CD4-positive, alpha-beta memory T cell (primary cell): ENCODE measurements around the gene NCEH1. TPM values are rescaled to one million over a fixed set of nuclear protein-coding genes. Genes with fewer than 3 reads are reported as not detected.

Experiments
- CTCF ChIA-PET: fragments of 350-600 bp; sonication (Branson Sonifier 250); formaldehyde crosslinking; loops from one replicate; lab custom pipeline; 2021; ENCODE audit warnings: inconsistent platforms; ENCODE audit not compliant: partially characterized antibody; lab: Charles Lee
- POLR2A ChIA-PET: fragments of 350-600 bp; sonication (Branson Sonifier 250); formaldehyde crosslinking; loops from one replicate; lab custom pipeline; 2021; ENCODE audit not compliant: partially characterized antibody; lab: Charles Lee
- DNase-seq, 5 donors: peaks; one replicate each; pipeline versions ENCODE4 v3.0.0 to v3.0.0-alpha.2; 2020 to 2022; ENCODE audit warnings: mixed read lengths in 1 of 5
- H3K27ac ChIP-seq: one replicate; pipeline ENCODE4 v1.7.0; 2013; ENCODE audit warnings: low read depth, low read length
- H3K27me3 ChIP-seq: 2 replicates; pipeline ENCODE4 v1.7.0; 2013; ENCODE audit warnings: mild to moderate bottlenecking, low read length, moderate library complexity; ENCODE audit not compliant: insufficient read depth
- H3K36me3 ChIP-seq: 2 replicates; pipeline ENCODE4 v1.7.0; 2013; ENCODE audit warnings: mild to moderate bottlenecking, low read length, moderate library complexity; ENCODE audit not compliant: insufficient read depth
- H3K4me1 ChIP-seq: 2 replicates; pipeline ENCODE4 v1.7.0; 2013; ENCODE audit warnings: mild to moderate bottlenecking, low read length, moderate library complexity; ENCODE audit not compliant: insufficient read depth
- H3K4me3 ChIP-seq, 2 donors: one replicate each; pipeline ENCODE4 v1.7.0; 2013; ENCODE audit warnings: low read length in 2 of 2, mild to moderate bottlenecking in 1 of 2
- H3K9me3 ChIP-seq, 2 donors: one replicate each; pipeline ENCODE4 v1.7.0; 2013; ENCODE audit warnings: low read length in 2 of 2, control low read depth in 1 of 2; ENCODE audit not compliant: control insufficient read depth in 1 of 2
- H3K27ac Mint-ChIP-seq, 7 donors: one replicate each; pipeline ENCODE4 v1.8.0; 2020 to 2021; ENCODE audit warnings: mixed read lengths in 7 of 7, mild to moderate bottlenecking in 6 of 7, inconsistent platforms in 3 of 7, moderate library complexity in 3 of 7
- H3K27me3 Mint-ChIP-seq, 2 donors: one replicate each; pipeline ENCODE4 v1.8.0; 2020 to 2021; ENCODE audit warnings: mixed read lengths in 2 of 2
- H3K36me3 Mint-ChIP-seq, 2 donors: one replicate each; pipeline ENCODE4 v1.8.0; 2020 to 2021; ENCODE audit warnings: mixed read lengths in 2 of 2, inconsistent platforms in 1 of 2, mild to moderate bottlenecking in 1 of 2
- H3K4me1 Mint-ChIP-seq, 4 donors: one replicate each; pipeline ENCODE4 v1.8.0; 2020 to 2021; ENCODE audit warnings: mixed read lengths in 4 of 4, mild to moderate bottlenecking in 1 of 4
- H3K4me3 Mint-ChIP-seq, 8 donors: one replicate each; pipeline ENCODE4 v1.8.0; 2020 to 2021; ENCODE audit warnings: mixed read lengths in 8 of 8, mild to moderate bottlenecking in 7 of 8, moderate library complexity in 6 of 8, inconsistent platforms in 3 of 8
- H3K9me3 Mint-ChIP-seq, 8 donors: one replicate each; pipeline ENCODE4 v1.8.0; 2020 to 2021; ENCODE audit warnings: mixed read lengths in 8 of 8, mild to moderate bottlenecking in 5 of 8, inconsistent platforms in 3 of 8, moderate library complexity in 1 of 8
- intact Hi-C: fragments of 100-400 bp; cut with micrococcal nuclease; formaldehyde crosslinking; loops from one replicate; pipeline ENCODE4 v1.15.1; 2023
- polyA plus RNA-seq, 2 donors: library from polyadenylated mRNA; unstranded; fragments of 300-500 nt; fragmentation: Illumina TruSeq; gene quantifications; one replicate each; pipeline ENCODE4 v1.2.3, GENCODE V29; 2021
- total RNA-seq, 2 experiments: library from RNA; stranded (reverse); gene quantifications; one replicate each; pipeline ENCODE4 v1.2.3, GENCODE V29; 2021

Gene NCEH1
- total and polyA plus RNA-seq, 4 experiments from 2014 or later, result 2.1 to 5.1 (median 3.4) TPM

- no peaks in the 10 kb centered on the region for H3K27me3 Mint-ChIP-seq
- Histone ChIP-seq H3K27me3 (no peaks in the 10 kb centered on the region), H3K9me3 (no peaks in the 10 kb centered on the region), H3K36me3 (no peaks in the 10 kb centered on the region), H3K4me1 (no peaks in the 10 kb centered on the region), H3K4me3 (no peak overlapping the region), H3K27ac (no peak overlapping the region)
- peaks cover 4 to 17% (median 11%) of the 10 kb centered on the region in 4 donors for H3K4me1 Mint-ChIP-seq
- DNase-seq, result no peak
- no peaks in the 10 kb centered on the region for H3K9me3 Mint-ChIP-seq
- H3K36me3 Mint-ChIP-seq, result peaks cover 0 to 4% of the 10 kb centered on the region in 2 donors
- ChIA-PET CTCF (interaction anchor here (1.4 to 6.6 kb wide), 2 partner anchors 12 to 314 kb away, joined by 4 to 63 read pairs; no protein-coding TSS in a partner anchor), POLR2A (no interaction called here)
- H3K27ac Mint-ChIP-seq, result no peak overlapping the region
- no peak overlapping the region for H3K4me3 Mint-ChIP-seq
- intact Hi-C loops, result no loop called here
These were observed 55.5 kb downstream of the NCEH1 start for GRCh38 chr3:172655388-172655787.

DNA sequence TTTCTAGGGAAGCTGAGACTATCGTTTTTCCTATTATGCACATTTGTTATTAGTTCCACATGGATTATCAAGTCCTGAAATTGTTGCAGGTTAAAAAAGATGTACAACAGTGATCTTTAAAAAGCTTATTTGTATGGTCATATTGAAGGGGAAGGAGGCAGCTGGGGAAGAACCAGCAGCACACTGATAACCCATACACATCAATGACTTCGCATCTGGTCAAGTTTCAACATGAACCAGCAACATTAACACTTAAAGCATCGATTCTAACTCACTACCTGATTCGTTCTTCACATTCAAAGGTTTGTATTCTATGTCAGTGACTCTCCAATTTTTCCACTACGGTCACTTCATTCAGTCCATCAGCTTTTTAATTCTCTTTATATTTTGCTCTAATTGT is 56.4 kb downstream of the NCEH1 start:
- Histone ChIP-seq H3K27me3 (no peaks in the 10 kb centered on the region), H3K27ac (no peak overlapping the region), H3K4me1 (no peaks in the 10 kb centered on the region), H3K4me3 (no peak overlapping the region), H3K36me3 (no peaks in the 10 kb centered on the region), H3K9me3 (no peaks in the 10 kb centered on the region)
- no peak overlapping the region for H3K4me3 Mint-ChIP-seq
- intact Hi-C loops, result no loop called here
- peaks cover 3 to 13% (median 9%) of the 10 kb centered on the region in 4 donors for H3K4me1 Mint-ChIP-seq
- H3K27me3 Mint-ChIP-seq, result no peaks in the 10 kb centered on the region
- ChIA-PET POLR2A (interaction anchor here (0.6 kb wide), 1 partner anchor 754 kb away, joined by 3 read pairs; no protein-coding TSS in a partner anchor), CTCF (interaction anchor here (1.4 to 6.6 kb wide), 3 partner anchors 13 to 313 kb away, joined by 4 to 63 read pairs (median 8); no protein-coding TSS in a partner anchor)
- H3K27ac Mint-ChIP-seq, result no peak overlapping the region
- peaks cover 0 to 4% of the 10 kb centered on the region in 2 donors for H3K36me3 Mint-ChIP-seq
- no peak for DNase-seq
- no peaks in the 10 kb centered on the region for H3K9me3 Mint-ChIP-seq

DNA sequence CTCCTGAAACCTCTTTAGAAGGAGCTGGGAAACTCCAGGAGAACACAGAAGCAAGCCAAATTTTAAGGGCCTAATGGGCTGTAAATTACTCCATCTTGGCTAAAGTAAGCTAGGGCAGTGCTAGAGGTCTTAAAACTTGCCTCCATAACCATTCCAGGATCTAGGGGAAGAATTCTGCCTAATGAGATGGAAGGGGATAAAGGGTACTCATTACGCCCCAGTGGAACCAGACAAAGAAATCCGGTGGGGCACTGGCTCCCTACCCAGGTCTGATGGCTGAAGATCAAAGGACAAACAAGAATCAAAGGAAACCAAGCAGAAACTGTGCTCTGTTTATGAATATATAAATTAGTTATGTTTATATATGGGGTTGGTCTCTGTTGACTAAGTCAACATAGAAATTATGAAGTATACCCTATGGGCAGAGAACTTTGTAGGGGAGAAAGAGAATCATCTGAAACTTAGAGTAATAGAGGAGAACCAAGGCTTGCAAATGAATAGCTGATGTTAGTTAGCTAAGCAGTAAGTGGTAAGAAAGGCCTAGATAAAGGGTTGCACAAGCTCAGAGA is 57.8 kb downstream of the NCEH1 start:
- no peak overlapping the region for H3K27ac Mint-ChIP-seq
- no peak overlapping the region for H3K27ac ChIP-seq
- no peak overlapping the region for H3K4me3 Mint-ChIP-seq
- H3K36me3 ChIP-seq, result no peaks in the 10 kb centered on the region
- ChIA-PET POLR2A (no interaction called here), CTCF (interaction anchor here (1.2 to 6.6 kb wide), 3 partner anchors 14 to 30 kb away, joined by 3 to 63 read pairs (median 8); no protein-coding TSS in a partner anchor)
- H3K9me3 ChIP-seq, result no peaks in the 10 kb centered on the region
- peaks cover 0 to 6% of the 10 kb centered on the region in 2 donors for H3K36me3 Mint-ChIP-seq
- H3K9me3 Mint-ChIP-seq, result no peaks in the 10 kb centered on the region
- intact Hi-C loops, result no loop called here
- no peaks in the 10 kb centered on the region for H3K27me3 ChIP-seq
- DNase-seq, result peak in 1 of 5 donors; percentile 21
- H3K4me1 ChIP-seq, result no peaks in the 10 kb centered on the region
- H3K4me1 Mint-ChIP-seq, result no peaks in the 10 kb centered on the region
- no peaks in the 10 kb centered on the region for H3K27me3 Mint-ChIP-seq
- H3K4me3 ChIP-seq, result no peak overlapping the region

DNA sequence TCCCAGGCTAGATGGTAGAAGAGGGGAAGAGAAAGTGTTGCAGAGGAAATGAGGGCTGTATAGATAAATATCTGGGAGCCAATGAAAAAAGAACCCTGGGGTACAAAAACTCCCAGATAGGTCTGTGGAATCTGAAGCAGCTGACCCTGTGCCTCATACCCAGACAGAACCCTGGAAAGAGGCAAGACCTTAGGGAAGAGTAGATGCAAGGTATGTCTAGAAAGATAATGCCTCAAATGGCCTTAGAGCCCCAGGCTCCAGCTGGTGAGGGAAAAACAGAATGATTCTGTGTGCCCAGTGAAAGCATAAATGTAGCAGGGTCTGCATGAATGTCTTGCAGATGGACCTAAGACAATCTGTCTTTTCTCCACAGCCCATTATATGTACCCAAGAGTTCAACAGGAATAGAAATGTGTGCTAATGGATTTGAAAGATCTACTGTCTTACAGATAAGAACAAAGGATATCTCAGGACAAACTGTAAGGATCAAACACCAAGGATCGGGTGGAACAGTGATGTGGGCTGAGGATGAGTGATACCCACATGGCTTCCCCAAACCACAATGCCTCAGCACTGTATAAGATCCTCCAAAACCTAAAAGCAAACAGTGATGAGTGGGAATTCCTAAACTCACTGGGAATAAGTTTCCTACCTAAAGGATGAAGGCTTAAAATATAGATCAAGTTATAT is 58.8 kb downstream of the NCEH1 start:
- Histone ChIP-seq H3K9me3 (no peaks in the 10 kb centered on the region), H3K36me3 (no peaks in the 10 kb centered on the region), H3K27me3 (no peaks in the 10 kb centered on the region), H3K4me3 (no peak overlapping the region), H3K27ac (no peak overlapping the region), H3K4me1 (no peaks in the 10 kb centered on the region)
- Mint-ChIP-seq H3K27ac (peak overlapping the region in 1 of 7 donors; percentile 36), H3K4me1 (no peaks in the 10 kb centered on the region), H3K36me3 (peaks cover 0 to 11% of the 10 kb centered on the region in 2 donors), H3K9me3 (no peaks in the 10 kb centered on the region), H3K4me3 (no peak overlapping the region), H3K27me3 (no peaks in the 10 kb centered on the region)
- intact Hi-C loops, result no loop called here
- CTCF ChIA-PET, result interaction anchor here (6.6 kb wide), 1 partner anchor 15 kb away, joined by 63 read pairs; no protein-coding TSS in a partner anchor
- POLR2A ChIA-PET, result no interaction called here
- DNase-seq, result no peak

DNA sequence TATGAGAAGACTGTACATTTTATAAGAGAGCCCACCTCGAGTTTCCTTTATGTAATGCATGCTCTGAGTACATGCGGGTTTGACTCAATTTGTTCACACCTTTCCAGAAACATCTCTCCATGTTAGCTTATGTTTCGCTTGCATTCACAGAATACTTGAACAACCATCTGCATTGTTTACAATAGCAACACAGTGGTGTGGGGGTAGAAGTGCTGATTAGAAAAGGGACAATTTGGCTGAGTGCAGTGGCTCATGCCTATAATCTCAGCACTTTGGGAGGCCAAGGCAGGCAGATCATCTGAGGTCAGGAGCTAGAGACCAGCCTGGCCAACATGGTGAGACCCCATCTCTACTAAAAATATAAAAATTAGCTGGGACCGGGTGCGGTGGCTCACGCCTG is 60.9 kb downstream of the NCEH1 start:
- Mint-ChIP-seq H3K4me3 (no peak overlapping the region), H3K27ac (no peak overlapping the region), H3K9me3 (no peaks in the 10 kb centered on the region), H3K36me3 (peaks cover 0 to 15% of the 10 kb centered on the region in 2 donors), H3K27me3 (no peaks in the 10 kb centered on the region), H3K4me1 (no peaks in the 10 kb centered on the region)
- Histone ChIP-seq H3K36me3 (no peaks in the 10 kb centered on the region), H3K4me1 (no peaks in the 10 kb centered on the region), H3K27me3 (no peaks in the 10 kb centered on the region), H3K9me3 (no peaks in the 10 kb centered on the region), H3K27ac (no peak overlapping the region), H3K4me3 (no peak overlapping the region)
- no peak for DNase-seq
- intact Hi-C loops, result no loop called here
- CTCF ChIA-PET, result interaction anchor here (1.1 to 6.6 kb wide), 3 partner anchors 18 to 318 kb away, joined by 3 to 63 read pairs (median 3); no protein-coding TSS in a partner anchor
- POLR2A ChIA-PET, result no interaction called here

GRCh38 chr3:172648747-172649146 is 62.1 kb downstream of the NCEH1 start:
- Mint-ChIP-seq H3K9me3 (no peaks in the 10 kb centered on the region), H3K4me3 (no peak overlapping the region), H3K27me3 (no peaks in the 10 kb centered on the region), H3K36me3 (peaks cover 0 to 21% of the 10 kb centered on the region in 2 donors), H3K27ac (no peak overlapping the region), H3K4me1 (no peaks in the 10 kb centered on the region)
- no peak overlapping the region for H3K4me3 ChIP-seq
- ChIA-PET POLR2A (no interaction called here), CTCF (interaction anchor here (6.6 kb wide), 1 partner anchor 19 kb away, joined by 63 read pairs; no protein-coding TSS in a partner anchor)
- no peaks in the 10 kb centered on the region for H3K36me3 ChIP-seq
- no peaks in the 10 kb centered on the region for H3K4me1 ChIP-seq
- DNase-seq, result no peak
- intact Hi-C loops, result no loop called here
- H3K27ac ChIP-seq, result no peak overlapping the region
- H3K27me3 ChIP-seq, result no peaks in the 10 kb centered on the region
- no peaks in the 10 kb centered on the region for H3K9me3 ChIP-seq

GRCh38 chr3:172647823-172648222 is 63.0 kb downstream of the NCEH1 start:
- Histone ChIP-seq H3K27ac (no peak overlapping the region), H3K36me3 (no peaks in the 10 kb centered on the region), H3K4me3 (no peak overlapping the region), H3K27me3 (no peaks in the 10 kb centered on the region), H3K4me1 (no peaks in the 10 kb centered on the region), H3K9me3 (no peaks in the 10 kb centered on the region)
- no peaks in the 10 kb centered on the region for H3K4me1 Mint-ChIP-seq
- H3K36me3 Mint-ChIP-seq, result peaks cover 2 to 17% of the 10 kb centered on the region in 2 donors
- no peaks in the 10 kb centered on the region for H3K27me3 Mint-ChIP-seq
- CTCF ChIA-PET, result interaction anchor here (4.6 kb wide), 1 partner anchor 18 kb away, joined by 21 read pairs; no protein-coding TSS in a partner anchor
- DNase-seq, result no peak
- intact Hi-C loops, result no loop called here
- POLR2A ChIA-PET, result no interaction called here
- H3K27ac Mint-ChIP-seq, result no peak overlapping the region
- H3K9me3 Mint-ChIP-seq, result no peaks in the 10 kb centered on the region
- H3K4me3 Mint-ChIP-seq, result no peak overlapping the region
